HFF-Myc (cell line): ENCODE results near the gene ZNF407.

Experiments
- DNase-seq: peaks from one replicate; pipeline ENCODE4 v3.0.0-alpha.2; 2011; ENCODE audit warnings: low read depth; ENCODE audit errors: extremely low read depth
- H3K4me3 ChIP-seq: replicated peaks from 2 replicates; pipeline ENCODE4 v1.5.1; 2011; ENCODE audit warnings: low read depth, mild to moderate bottlenecking, control low read depth, low read length
- TF ChIP-seq, protein P1 (sequence below): IDR thresholded peaks from 2 replicates; pipeline ENCODE4 v1.5.1; 2012; ENCODE audit warnings: mild to moderate bottlenecking, low read depth, low read length, control low read depth; ENCODE audit errors: missing control alignments

ZNF407 gene

DNA sequence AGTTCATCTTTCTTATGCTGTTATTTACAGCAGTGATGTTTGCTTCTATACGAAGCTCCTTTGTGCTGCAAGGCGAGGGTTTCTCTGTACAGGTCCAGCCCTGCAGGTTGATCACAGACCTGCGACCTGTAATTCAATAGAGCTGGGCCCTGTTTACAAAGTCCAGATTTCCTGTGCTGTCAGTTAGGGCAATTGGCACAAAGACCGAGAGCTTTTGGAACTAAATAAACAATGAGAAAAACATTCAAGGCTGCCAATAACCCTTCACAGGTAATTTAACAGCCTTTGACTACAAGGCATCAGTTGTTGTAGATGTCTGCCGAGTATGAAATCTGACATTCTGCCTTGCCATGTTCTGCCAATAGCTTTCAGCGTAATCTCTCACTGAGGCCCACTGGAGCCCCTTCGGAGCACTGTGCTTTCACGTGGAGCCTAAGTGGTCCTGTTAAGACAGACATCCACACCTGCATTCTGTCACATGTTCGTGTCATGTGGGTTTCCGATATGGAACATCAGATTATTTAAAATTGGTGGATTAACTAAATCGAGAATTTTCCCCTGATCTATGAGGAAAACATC, 378.8 kb downstream of the ZNF407 start:
- no peak overlapping the region for H3K4me3 ChIP-seq
- TF ChIP-seq, protein P1, sequence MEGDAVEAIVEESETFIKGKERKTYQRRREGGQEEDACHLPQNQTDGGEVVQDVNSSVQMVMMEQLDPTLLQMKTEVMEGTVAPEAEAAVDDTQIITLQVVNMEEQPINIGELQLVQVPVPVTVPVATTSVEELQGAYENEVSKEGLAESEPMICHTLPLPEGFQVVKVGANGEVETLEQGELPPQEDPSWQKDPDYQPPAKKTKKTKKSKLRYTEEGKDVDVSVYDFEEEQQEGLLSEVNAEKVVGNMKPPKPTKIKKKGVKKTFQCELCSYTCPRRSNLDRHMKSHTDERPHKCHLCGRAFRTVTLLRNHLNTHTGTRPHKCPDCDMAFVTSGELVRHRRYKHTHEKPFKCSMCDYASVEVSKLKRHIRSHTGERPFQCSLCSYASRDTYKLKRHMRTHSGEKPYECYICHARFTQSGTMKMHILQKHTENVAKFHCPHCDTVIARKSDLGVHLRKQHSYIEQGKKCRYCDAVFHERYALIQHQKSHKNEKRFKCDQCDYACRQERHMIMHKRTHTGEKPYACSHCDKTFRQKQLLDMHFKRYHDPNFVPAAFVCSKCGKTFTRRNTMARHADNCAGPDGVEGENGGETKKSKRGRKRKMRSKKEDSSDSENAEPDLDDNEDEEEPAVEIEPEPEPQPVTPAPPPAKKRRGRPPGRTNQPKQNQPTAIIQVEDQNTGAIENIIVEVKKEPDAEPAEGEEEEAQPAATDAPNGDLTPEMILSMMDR, result no peak
- no peak for DNase-seq

DNA sequence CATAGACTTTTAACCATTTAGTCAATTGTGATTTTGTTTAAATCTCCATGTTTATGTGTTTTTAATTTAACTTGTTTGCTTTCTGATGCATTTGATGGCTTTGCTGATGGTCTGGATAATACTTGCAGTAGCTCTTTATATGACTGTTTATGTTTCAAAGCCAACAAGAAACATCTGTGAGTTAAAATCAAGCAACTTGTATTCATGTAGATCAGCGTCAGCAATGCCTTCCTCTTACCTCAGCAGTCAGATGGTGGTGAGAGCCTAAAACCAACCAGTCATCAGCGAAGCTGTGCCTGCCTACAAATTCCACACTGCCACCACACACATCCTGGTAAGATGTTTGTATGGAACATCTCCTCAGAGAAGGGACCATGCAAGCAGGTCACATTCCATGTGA, 379.4 kb downstream of the ZNF407 start:
- no peak overlapping the region for H3K4me3 ChIP-seq
- no peak for DNase-seq
- TF ChIP-seq, protein P1, result no peak

DNA sequence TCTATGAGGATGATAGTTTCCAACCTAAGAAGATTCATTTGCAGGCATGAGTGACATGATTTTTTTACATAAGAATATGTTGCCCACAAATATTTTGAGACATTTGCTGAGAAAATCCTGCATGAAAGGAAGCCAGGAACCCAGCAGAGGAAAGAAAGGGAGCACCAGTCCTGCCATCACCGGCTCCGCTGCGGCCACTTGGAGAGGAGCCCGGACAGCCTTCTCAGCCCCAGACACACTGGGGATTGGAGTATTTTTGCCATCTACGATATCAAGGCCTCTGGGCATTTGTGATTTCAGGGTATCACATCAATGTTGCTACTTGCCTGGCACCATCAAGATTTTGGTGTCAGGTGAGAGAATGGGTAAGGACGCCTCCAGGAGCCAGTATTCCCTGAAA, 383.0 kb downstream of the ZNF407 start:
- TF ChIP-seq, protein P1, result no peak
- no peak overlapping the region for H3K4me3 ChIP-seq
- no peak for DNase-seq

DNA sequence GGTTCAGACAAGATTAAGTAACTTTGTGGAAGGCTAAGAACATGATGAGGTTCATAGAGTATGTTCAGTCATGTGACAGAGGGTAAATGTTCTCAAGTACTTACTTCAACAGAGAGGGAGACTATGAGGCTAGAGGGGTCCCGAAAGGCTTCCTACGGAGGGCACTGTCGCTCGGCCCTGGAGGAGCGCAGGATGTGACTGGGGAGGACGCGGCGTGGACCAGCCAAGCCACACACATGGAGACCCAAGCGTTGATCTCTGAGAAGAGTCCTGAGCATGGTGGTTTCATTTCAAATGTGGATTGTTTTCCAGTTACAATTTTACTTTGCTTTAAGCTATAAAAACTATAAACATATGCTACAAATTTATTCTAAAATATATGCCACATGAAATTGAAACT, 383.8 kb downstream of the ZNF407 start:
- H3K4me3 ChIP-seq, result no peak overlapping the region

DNA sequence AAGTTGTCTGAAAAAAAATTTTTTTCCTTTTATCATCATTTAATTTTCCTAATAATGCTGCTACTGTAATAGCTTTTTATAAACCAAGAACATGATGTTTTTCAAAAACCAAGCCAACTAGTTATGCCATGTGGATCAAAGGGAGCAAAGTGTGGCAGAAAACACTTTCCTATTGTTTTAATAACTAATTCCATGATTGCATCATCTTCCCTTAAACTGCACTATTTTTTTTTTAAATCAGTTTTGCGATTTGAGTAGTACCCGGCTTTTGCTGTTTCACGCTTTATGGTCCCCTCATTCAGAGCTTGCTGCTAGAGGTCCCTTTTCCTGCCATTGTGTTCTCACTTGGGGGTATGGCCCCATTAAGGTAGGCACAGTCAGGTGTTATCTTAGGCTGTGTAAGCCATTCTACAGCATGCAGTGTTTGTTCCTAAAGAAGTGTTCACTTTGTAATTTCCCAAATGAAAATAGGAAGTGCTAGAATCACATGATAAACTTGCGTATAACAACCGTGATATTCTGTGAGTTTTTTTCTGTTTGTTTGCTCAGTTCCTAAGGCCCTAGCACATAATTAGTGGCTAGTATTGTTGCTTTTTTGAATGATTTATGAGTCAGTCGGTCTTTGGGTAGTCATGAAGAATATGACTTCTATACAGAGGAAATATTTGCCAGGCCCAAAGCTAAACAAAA, 385.4 kb downstream of the ZNF407 start:
- TF ChIP-seq, protein P1, result no peak
- DNase-seq, result no peak
- H3K4me3 ChIP-seq, result no peak overlapping the region

More for the DNA sequence above, 383.8 kb downstream of the ZNF407 start:
- TF ChIP-seq, protein P1, result no peak
- no peak for DNase-seq

DNA sequence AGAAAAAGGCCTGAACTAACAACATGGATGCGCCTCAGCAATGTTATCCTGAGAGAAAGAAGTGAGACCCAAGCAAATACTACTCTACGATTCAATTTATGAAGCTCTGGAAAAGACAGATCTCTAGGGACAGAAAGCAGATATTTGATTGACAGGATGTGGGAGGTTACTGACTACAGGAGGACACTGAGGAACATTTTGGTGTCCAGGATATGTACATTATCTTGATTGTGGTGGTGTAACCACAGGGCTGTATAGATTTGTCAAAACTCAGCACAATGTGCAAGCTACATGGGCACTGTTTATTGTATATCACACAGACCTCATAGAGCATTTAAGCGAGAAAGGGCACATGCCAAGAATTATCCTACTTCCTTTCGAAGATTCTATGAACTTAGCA, 391.5 kb downstream of the ZNF407 start:
- DNase-seq, result no peak
- H3K4me3 ChIP-seq, result no peak overlapping the region
- TF ChIP-seq, protein P1, result no peak
